HFF-Myc (cell line): ENCODE results near the gene EN1.

ENCODE experiments used
- DNase-seq: peaks from one replicate; pipeline ENCODE4 v3.0.0-alpha.2; 2011; ENCODE audit warnings: low read depth; ENCODE audit errors: extremely low read depth
- H3K4me3 ChIP-seq: replicated peaks from 2 replicates; pipeline ENCODE4 v1.5.1; 2011; ENCODE audit warnings: low read depth, mild to moderate bottlenecking, control low read depth, low read length
- CTCF ChIP-seq: IDR thresholded peaks from 2 replicates; pipeline ENCODE4 v1.5.1; 2012; ENCODE audit warnings: mild to moderate bottlenecking, low read depth, low read length, control low read depth; ENCODE audit errors: missing control alignments

Gene EN1

DNA sequence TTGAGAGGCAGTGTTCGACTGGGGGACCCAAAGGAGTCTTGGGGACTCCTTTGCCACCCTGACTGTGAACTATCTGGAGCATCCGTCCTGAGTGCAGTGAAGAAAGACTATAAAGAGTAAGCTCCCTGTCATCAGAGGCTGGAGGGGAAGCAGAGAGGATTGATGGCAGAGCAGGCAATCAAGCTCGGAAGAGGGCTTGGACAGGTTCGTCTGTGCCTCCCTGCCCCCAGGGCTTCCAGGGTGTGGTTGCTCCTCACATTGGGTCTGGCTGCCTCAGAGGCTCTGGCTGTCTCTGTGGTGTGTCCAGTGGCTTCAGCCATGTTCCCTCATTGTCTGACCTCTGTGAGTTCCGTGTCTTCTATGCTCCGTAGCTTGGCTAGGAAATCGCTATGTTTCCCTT, 13.8 kb upstream of the EN1 start:
- no peak overlapping the region for H3K4me3 ChIP-seq
- TF ChIP-seq CTCF, result no peak
- DNase-seq, result no peak

- DNase-seq, result no peak
- TF ChIP-seq CTCF, result no peak
- H3K4me3 ChIP-seq, result no peak overlapping the region
Observed at GRCh38 chr2:118860506-118860905, 13.1 kb upstream of the EN1 start.

DNA sequence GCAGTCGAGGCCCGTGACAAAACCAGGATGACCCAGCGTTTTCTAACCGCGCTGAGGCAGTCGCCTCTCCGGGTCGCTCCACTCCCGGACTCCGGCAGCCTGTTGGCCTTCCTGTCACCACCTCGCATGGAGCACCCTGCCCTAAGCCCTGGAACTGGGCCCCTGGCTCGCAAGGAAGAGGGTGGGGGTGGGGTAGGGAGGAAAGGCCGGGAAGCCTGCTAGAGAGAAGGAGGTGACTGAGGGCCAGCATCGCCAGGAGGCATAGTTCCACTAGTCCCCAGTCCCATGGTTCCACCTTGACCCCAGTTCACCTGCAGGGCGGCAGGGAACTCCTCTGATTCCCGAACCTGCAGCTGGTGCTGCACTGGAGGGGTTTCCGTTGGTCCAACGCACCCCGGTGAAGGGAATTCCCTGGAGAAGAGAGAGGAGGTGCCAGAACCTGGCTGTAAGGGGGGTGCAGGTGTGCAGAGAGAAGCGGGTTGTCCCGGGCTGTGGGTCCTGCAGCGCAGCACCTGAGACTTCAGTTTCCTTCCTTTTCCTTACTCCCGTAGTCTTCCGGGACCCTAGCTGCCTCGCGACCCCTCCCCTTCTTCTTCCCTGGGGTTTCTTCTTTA, 11.8 kb upstream of the EN1 start:
- no peak for DNase-seq
- no peak for TF ChIP-seq CTCF

DNA sequence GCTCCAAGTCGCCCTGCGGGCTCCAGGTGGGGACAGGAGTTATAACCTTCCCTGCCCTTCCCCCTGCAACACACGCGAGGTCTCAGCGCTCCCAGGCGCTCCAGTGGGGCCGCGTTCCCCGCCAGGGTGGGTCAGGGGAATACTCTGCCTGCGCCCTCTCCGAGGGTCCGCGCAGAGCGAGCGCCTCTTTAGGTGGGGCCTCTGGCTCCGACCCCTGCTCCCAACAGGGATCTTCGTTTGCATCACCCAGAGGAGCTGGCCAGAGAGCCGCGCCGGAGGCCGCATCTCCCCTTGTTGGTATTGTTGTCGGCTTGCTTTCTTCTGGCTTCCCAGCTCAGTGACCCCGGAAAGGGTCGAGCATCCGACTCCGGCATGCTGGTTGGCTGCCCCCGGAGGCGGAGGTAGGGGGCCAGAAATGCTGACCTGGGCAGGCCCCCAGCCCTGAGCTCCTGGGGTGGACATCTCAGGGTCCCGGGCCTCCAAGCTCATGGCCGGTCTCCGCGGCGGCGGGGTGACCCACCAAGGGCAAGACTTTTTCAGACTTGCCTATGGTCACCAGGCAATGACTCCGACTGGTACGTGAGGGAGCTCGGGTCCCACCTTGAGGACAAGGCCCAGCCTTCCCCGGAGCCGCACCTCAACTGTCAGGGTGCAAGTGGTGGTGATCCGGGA, 11.2 kb upstream of the EN1 start:
- no peak for TF ChIP-seq CTCF
- H3K4me3 ChIP-seq, result no peak overlapping the region
- DNase-seq, result no peak

More for the DNA sequence above, 11.8 kb upstream of the EN1 start:
- no peak overlapping the region for H3K4me3 ChIP-seq

GRCh38 chr2:118857677-118858484, 10.4 kb upstream of the EN1 start:
- H3K4me3 ChIP-seq, result no peak overlapping the region
- no peak for TF ChIP-seq CTCF
- DNase-seq, result no peak

- no peak overlapping the region for H3K4me3 ChIP-seq
- TF ChIP-seq CTCF, result no peak
- no peak for DNase-seq
Observed at GRCh38 chr2:118856978-118857676, 9.7 kb upstream of the EN1 start.
